K562 (cell line): ENCODE measurements around the gene PRAMEF20. TPM values are rescaled to one million over a fixed set of nuclear protein-coding genes. Genes with fewer than 3 reads are reported as not detected.
"Not testable (repeated sequence)": the region's sequence is repeated elsewhere in the genome, so short reads cannot be mapped to it uniquely, and the experiment has no call there.

Experiments
- ATAC-seq: fragments of 200-7000 bp; cut with Tn5 transposase; 3 replicates; pipeline ENCODE4 v1.9.1; 2020; ENCODE audit warnings: moderate library complexity
- BruUV-seq: library from RNA; stranded (reverse); fragments of 400-500 nt; replicated peaks from 2 replicates; lab custom pipeline; 2021; lab: Mats Ljungman, UMichigan
- CTCF ChIA-PET: fragments of 300-600 bp; formaldehyde crosslinking; extraction: SDS; loops from one replicate; lab custom pipeline; 2021; ENCODE audit warnings: low intra/inter-chr PET ratio; lab: Yijun Ruan, JAX
- POLR2A ChIA-PET: fragments of 300-600, 350-650 bp; sonication (Branson Sonifier 250); formaldehyde crosslinking; extraction: SDS; loops from one replicate; lab custom pipeline; 2021; ENCODE audit warnings: antibody characterized with exemption, inconsistent platforms; lab: Yijun Ruan, JAX
- DNase-seq, 4 experiments: peaks; one replicate each; pipeline versions ENCODE4 v3.0.0 to v3.0.0-alpha.2; 2011 to 2018; ENCODE audit warnings: low spot score in 3 of 4, mixed read lengths in 3 of 4; ENCODE audit errors: extremely low read depth in 1 of 4
- FAIRE-seq: peaks from 2 replicates; lab custom pipeline; 2011; peaks lifted over from hg19 to GRCh38; lab: Jason Lieb, UNC
- H2AFZ ChIP-seq: 2 replicates; pipeline ENCODE4 v1.6.0; 2011; ENCODE audit warnings: low read depth, low read length, control low read depth, inconsistent platforms
- H3K27ac ChIP-seq: fragments of 200-600 bp; 3 replicates; pipeline ENCODE4 v1.8.0; 2011; ENCODE audit warnings: low read depth, mild to moderate bottlenecking, control low read depth, inconsistent platforms, low read length, moderate library complexity, mixed read lengths; ENCODE audit errors: extremely low read depth
- H3K27me3 ChIP-seq, 2 experiments: fragments of 300-600 bp in 1 of 2; 2 replicates in 1 of 2; 3 replicates in 1 of 2; pipeline versions ENCODE4 v1.6.0 to v1.8.0; 2011; ENCODE audit warnings: inconsistent platforms in 2 of 2, low read length in 2 of 2, mild to moderate bottlenecking in 1 of 2, mixed read lengths in 1 of 2, moderate library complexity in 1 of 2; ENCODE audit not compliant: control insufficient read depth in 2 of 2, insufficient read depth in 2 of 2
- H3K36me3 ChIP-seq: fragments of 300-600 bp; 3 replicates; pipeline ENCODE4 v1.8.0; 2011; ENCODE audit warnings: mild to moderate bottlenecking, low read length, inconsistent platforms; ENCODE audit not compliant: control insufficient read depth, insufficient read depth
- H3K4me1 ChIP-seq, 2 experiments: fragments of 200-600 bp in 1 of 2; replicated peaks in 1 of 2; 2 replicates in 1 of 2; 3 replicates in 1 of 2; pipeline versions ENCODE4 v1.5.1 to v1.8.0; 2011; ENCODE audit warnings: inconsistent platforms in 2 of 2, low read length in 2 of 2, mild to moderate bottlenecking in 1 of 2, mixed read lengths in 1 of 2, moderate library complexity in 1 of 2; ENCODE audit not compliant: control insufficient read depth in 2 of 2, insufficient read depth in 2 of 2
- H3K4me2 ChIP-seq: 2 replicates; pipeline ENCODE4 v1.6.1; 2011; ENCODE audit warnings: low read length, control low read depth, inconsistent platforms, mixed read lengths; ENCODE audit not compliant: insufficient read depth
- H3K4me3 ChIP-seq: fragments of 200-600 bp; sonication (generic), shearing (Covaris generic); 2 replicates; pipeline ENCODE4 v1.5.1; 2016; ENCODE audit warnings: control low read depth, inconsistent platforms
- H3K79me2 ChIP-seq: fragments of 200-600 bp; 3 replicates; pipeline ENCODE4 v1.8.0; 2011; ENCODE audit warnings: low read length, inconsistent platforms; ENCODE audit not compliant: control insufficient read depth, insufficient read depth
- H3K9ac ChIP-seq, 2 experiments: 2 replicates each; pipeline versions ENCODE4 v1.6.0 to v1.6.1; 2011; ENCODE audit warnings: low read depth in 2 of 2, low read length in 2 of 2, control low read depth in 1 of 2, inconsistent platforms in 1 of 2, mild to moderate bottlenecking in 1 of 2, mixed read lengths in 1 of 2; ENCODE audit not compliant: insufficient read depth in 1 of 2
- H3K9me1 ChIP-seq: one replicate; pipeline ENCODE4 v1.6.0; 2011; ENCODE audit warnings: inconsistent platforms, mild to moderate bottlenecking, low read length, moderate library complexity; ENCODE audit not compliant: control insufficient read depth, insufficient read depth
- H3K9me3 ChIP-seq: replicated peaks from 2 replicates; pipeline ENCODE4 v1.5.1; 2011; ENCODE audit warnings: low read depth, low read length, inconsistent platforms; ENCODE audit not compliant: control insufficient read depth, insufficient read depth
- H4K20me1 ChIP-seq: replicated peaks from 2 replicates; pipeline ENCODE4 v1.6.1; 2011; ENCODE audit warnings: low read length, inconsistent platforms, mixed read lengths; ENCODE audit not compliant: control insufficient read depth, insufficient read depth
- WGBS: fragments of 100-300 bp; shearing (Covaris generic); methylation state at CpG from one replicate; pipeline ENCODE4 v1.1.6; 2016; ENCODE audit warnings: low coverage, mixed read lengths; ENCODE audit not compliant: insufficient coverage; ENCODE audit errors: missing lambda C conversion rate; 5-methylcytosine and 5-hydroxymethylcytosine counted together
- in situ Hi-C: fragments of 300-500 bp; cut with MboI; formaldehyde crosslinking; loops from 4 replicates; pipeline ENCODE4 v1.15.0; 2018; ENCODE audit warnings: inconsistent platforms, mixed read lengths
- intact Hi-C: fragments of 100-400 bp; cut with micrococcal nuclease; formaldehyde crosslinking; loops from 2 replicates; pipeline ENCODE4 v1.14.2; 2022
- polyA plus RNA-seq, 8 experiments: library from polyadenylated mRNA; depleted of rRNA in 4 of 8; stranded (reverse) in 5 of 8; unstranded in 3 of 8; fragments of >200 nt; fragmentation: Nextera tagmentation in 2 of 8; fragmentation: Illumina TruSeq in 1 of 8; extraction: Ambion mirVana in 2 of 8; extraction: Trizol in 1 of 8; gene quantifications; 2 replicates each; pipeline versions ENCODE4 v1.2.1 to v1.2.3, GENCODE V29; 2011 to 2014; ENCODE audit warnings: inconsistent platforms in 1 of 8, missing spikeins in 1 of 8
- total RNA-seq, 7 experiments: library from RNA; depleted of rRNA in 6 of 7; stranded (reverse); fragments of >200 nt in 6 of 7; fragmentation: Illumina TruSeq in 2 of 7; extraction: Trizol in 2 of 7; gene quantifications; 2 replicates each; pipeline versions ENCODE4 v1.2.1 to v1.2.3, GENCODE V29; 2011 to 2021; ENCODE audit warnings: low replicate concordance in 1 of 7

Gene PRAMEF20
- total and polyA plus RNA-seq, 9 of the 15 experiments (the other 6 are each of a cell fraction or from before 2014, with no cell fraction given) = not detected

GRCh38 chr1:13378983-13379382, 31.3 kb upstream of the PRAMEF20 start:
- H3K4me1 ChIP-seq, intact Hi-C loops, H3K27me3 ChIP-seq, H3K79me2 ChIP-seq, ATAC-seq, H3K4me2 ChIP-seq, H3K9me1 ChIP-seq, H2AFZ ChIP-seq, H3K4me3 ChIP-seq, DNase-seq, H3K27ac ChIP-seq, H3K9me3 ChIP-seq, H3K36me3 ChIP-seq, H4K20me1 ChIP-seq, H3K9ac ChIP-seq, FAIRE-seq, CTCF ChIA-PET, POLR2A ChIA-PET, BruUV-seq: not testable (repeated sequence)
- in situ Hi-C loops = loop anchor here (5.0 kb wide), 1 partner anchor 147 kb away; no protein-coding TSS in a partner anchor
- WGBS = 3% methylated on average over 3 of the region's 3 CpGs

GRCh38 chr1:13380380-13380779, 29.9 kb upstream of the PRAMEF20 start:
- H3K27ac ChIP-seq, BruUV-seq, in situ Hi-C loops, H3K4me1 ChIP-seq, CTCF ChIA-PET, DNase-seq, H3K4me3 ChIP-seq, ATAC-seq, intact Hi-C loops, H3K27me3 ChIP-seq, H3K9me1 ChIP-seq, H3K9ac ChIP-seq, FAIRE-seq, H3K9me3 ChIP-seq, H3K79me2 ChIP-seq, H2AFZ ChIP-seq, H4K20me1 ChIP-seq, H3K4me2 ChIP-seq, H3K36me3 ChIP-seq, POLR2A ChIA-PET: not testable (repeated sequence)
- 0% methylated on average over 3 of the region's 3 CpGs for WGBS

- CTCF ChIA-PET, POLR2A ChIA-PET, H2AFZ ChIP-seq, DNase-seq, H3K4me2 ChIP-seq, H4K20me1 ChIP-seq, H3K36me3 ChIP-seq, H3K9me3 ChIP-seq, H3K4me3 ChIP-seq, H3K9me1 ChIP-seq, H3K9ac ChIP-seq, H3K27me3 ChIP-seq, FAIRE-seq, H3K27ac ChIP-seq, H3K4me1 ChIP-seq, intact Hi-C loops, in situ Hi-C loops, BruUV-seq, ATAC-seq, H3K79me2 ChIP-seq: not testable (repeated sequence)
These were observed 20.9 kb upstream of the PRAMEF20 start, which contains the start of gene PRAMEF17 for GRCh38 chr1:13389332-13389731. Gene PRAMEF17 (plus strand): TSS chr1:13389632. CDS start chr1:13389658, 26 bp downstream.
